SH-SY5Y (cell line): ENCODE results near the gene NOP14.

Experiments used
- GATA2 ChIP-seq: IDR thresholded peaks from 2 replicates; pipeline ENCODE4 v1.6.1; 2011; ENCODE audit warnings: mild to moderate bottlenecking, low read depth, low read length
- GATA3 ChIP-seq: IDR thresholded peaks from 2 replicates; pipeline ENCODE4 v1.6.1; 2011; ENCODE audit warnings: low read depth, mild to moderate bottlenecking, low read length, moderate library complexity

Gene NOP14

GRCh38 chr4:2931512-2932301 is 31.5 kb downstream of the NOP14 start:
- TF ChIP-seq GATA2 (no peak), GATA3 (no peak)

DNA sequence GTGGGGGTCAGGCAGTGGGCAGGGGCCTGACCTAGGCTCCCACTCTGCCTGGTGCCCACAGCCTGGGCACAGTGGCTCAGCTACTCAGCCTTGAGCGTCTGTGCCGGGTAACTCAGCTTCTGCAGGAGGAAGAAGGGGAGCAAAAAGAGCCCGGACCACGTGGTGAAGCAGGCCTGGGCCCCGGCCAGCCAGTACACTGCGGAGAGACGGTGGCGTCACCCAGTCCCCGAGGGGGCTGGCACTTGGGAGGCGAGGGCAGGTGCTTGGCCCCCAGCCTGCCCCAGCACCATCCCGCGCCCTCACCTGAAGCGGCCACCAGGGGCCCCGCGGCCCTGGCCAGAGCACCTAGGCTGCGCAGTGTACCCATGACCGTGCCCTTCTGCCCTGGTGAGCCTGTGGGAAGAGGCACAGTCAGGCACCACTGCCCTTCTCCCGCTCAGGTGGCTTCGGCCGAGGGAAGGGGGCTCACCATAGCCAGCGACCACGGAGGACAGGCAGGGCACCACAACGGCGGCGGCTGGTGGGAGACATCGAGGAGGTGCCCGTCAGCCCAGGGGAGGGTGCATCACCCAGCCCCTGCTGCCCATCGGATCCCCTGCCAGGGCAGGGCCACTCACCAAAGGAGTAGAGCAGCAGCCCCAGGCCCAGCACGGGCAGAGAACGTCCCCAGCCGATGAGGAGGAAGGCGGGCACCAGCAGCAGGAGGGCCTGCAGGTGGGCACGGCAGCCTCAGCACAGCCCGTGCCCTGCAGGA is 32.3 kb downstream of the NOP14 start:
- no peak for TF ChIP-seq GATA3
- no peak for TF ChIP-seq GATA2

- no peak for TF ChIP-seq GATA3
- TF ChIP-seq GATA2 = no peak
Measured at GRCh38 chr4:2930135-2930757, 33.0 kb downstream of the NOP14 start.

- TF ChIP-seq GATA2 = no peak
- no peak for TF ChIP-seq GATA3
Measured at GRCh38 chr4:2929469-2929868, 33.7 kb downstream of the NOP14 start.

DNA sequence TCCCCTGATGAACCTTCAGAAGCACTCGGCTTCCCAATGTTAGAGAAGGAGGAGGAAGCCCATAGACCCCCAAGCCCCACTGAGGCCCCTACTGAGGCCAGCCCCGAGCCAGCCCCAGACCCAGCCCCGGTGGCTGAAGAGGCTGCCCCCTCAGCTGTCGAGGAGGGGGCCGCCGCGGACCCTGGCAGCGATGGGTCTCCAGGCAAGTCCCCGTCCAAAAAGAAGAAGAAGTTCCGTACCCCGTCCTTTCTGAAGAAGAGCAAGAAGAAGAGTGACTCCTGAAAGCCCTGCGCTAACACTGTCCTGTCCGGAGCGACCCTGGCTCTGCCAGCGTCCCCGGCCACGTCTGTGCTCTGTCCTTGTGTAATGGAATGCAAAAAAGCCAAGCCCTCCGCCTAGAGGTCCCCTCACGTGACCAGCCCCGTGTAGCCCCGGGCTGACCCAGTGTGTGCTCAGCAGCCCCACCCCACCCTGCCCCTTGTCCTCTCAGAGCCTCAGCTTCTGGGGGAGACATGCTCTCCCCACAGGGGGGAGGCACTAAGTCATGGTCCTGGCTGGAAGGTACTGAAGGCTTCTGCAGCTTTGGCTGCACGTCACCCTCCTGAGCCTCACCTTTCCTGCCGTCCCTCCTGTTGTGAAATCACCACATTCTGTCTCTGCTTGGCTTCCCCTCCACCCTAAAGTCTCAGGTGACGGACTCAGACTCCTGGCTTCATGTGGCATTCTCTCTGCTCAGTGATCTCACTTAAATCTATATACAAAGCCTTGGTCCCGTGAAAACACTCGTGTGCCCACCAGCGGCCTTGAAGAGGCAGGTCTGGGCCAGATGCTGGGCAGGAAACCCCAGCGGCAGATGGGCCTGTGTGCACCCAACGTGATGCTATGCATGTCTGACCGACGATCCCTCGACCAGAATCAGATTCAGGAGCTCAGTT is 34.7 kb downstream of the NOP14 start:
- TF ChIP-seq GATA3 (no peak), GATA2 (no peak)

DNA sequence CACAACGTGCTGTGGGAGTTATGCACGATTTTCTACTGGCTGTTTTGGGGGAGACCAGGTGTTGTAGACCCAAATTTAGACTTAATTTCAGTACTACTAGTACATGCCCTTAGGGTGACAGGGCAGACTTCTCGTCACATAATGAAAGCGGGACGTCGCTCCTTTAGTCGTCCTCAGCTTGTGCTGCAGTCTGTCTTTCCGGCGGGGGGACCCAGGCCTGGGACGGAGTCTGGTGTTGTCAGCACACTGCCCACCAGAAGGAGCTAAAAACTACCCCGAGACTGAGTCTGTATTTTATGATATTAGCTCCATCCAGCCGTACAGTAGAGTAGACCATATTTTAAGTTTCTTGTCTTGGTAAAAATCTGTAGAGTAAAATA is 35.5 kb downstream of the NOP14 start:
- TF ChIP-seq GATA3 (no peak), GATA2 (no peak)

DNA sequence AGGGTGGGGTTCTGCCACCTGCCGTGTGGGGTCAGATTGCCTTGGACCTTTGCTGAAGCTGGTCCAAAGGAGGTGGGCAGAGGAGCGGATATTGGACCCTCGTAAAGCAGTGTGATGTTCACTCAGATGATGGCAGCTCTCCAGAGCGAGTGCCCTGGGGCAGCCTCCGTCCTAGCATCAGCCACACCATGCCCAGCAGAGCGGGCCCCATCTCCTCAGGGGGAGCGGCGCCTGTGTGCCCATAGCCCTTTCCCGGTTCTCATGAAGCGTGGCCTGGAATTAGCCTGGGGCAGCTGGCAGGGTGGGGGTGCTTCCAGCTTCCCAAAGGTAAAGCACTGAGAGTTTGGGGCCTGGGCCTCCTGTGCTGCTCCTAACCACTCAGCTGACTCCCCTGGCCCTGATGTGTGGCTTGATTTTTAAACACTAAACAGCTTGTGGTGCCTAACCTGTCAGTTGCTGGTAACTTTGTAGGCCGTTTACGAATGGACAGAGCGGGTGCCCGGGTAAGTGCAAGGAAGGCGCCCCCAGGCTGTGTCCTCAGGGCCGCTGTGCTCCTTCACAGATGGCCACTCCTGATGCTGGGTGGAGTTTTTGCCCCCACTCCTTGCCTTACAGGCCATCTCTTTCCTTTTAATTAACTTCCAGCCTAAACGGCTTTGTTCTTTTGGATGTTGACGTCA is 36.0 kb downstream of the NOP14 start:
- TF ChIP-seq GATA3 (no peak), GATA2 (no peak)

- no peak for TF ChIP-seq GATA2
- no peak for TF ChIP-seq GATA3
Measured at GRCh38 chr4:2925931-2926860, 37.0 kb downstream of the NOP14 start.

DNA sequence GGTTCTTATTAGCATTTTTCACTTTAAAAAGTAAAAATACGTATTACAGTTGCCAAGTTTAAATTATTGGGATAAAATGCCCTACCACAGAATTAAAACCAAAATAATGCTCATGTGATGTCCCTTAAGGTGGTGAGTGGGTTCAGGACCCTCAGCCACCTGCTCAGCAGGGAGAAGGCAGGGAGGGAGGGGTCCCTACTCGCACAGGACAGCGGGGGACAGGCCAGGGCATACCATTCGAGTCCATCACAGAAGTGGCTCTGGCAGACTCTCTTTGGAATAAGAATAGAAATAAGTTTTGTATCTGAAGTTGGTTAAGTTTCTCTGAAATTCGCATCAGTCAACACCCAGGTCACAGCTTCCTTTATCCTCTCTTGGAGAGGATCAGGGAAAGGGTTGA is 37.7 kb downstream of the NOP14 start:
- TF ChIP-seq GATA3 = no peak
- TF ChIP-seq GATA2 = no peak

DNA sequence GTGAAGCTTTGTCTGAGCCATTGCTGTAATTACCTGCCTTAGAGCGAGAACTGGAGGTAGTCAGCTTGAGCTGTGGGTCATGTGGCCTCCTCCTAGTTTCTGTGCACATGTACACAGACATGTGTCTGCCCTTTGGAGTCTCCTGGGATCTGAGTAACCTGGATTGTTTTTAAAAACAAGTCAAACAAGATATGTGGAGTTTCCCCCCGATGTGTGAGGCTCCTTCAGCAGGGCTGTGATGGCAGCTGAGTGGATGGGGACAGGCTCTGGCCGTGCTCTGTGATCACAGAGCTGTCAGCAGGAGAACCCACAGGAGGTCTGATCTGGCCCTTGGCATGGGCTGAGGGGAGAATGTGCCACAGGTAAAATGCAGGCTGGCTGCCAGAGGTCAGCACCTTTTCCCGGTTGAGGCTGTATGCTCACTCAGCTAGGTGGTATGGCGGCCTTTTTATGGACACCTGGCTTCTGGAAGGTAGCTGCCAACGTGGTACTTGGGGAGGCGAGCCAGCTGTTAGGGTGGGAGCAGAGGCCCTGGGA is 38.4 kb downstream of the NOP14 start:
- TF ChIP-seq GATA3 = no peak
- no peak for TF ChIP-seq GATA2

DNA sequence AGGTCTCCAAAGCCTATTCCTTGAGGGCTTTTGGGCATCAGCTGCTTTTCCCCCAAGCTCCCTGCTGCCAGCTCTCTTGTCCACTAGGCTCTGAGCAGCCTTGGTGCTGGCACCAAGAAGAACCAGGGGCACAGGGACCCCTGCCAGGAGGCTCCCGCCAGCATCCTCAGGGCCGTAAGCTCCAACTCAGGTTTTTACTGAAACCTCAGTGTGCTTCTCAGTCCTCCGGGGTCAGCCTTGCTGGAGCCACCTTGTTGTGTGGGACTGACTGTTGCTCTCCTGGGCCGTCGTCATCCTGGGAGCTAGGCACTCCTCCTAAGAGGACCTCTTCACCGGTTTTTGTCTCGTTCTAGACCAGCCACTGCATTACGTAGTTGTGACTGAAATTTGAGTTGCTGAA is 38.9 kb downstream of the NOP14 start:
- TF ChIP-seq GATA3 (no peak), GATA2 (no peak)

DNA sequence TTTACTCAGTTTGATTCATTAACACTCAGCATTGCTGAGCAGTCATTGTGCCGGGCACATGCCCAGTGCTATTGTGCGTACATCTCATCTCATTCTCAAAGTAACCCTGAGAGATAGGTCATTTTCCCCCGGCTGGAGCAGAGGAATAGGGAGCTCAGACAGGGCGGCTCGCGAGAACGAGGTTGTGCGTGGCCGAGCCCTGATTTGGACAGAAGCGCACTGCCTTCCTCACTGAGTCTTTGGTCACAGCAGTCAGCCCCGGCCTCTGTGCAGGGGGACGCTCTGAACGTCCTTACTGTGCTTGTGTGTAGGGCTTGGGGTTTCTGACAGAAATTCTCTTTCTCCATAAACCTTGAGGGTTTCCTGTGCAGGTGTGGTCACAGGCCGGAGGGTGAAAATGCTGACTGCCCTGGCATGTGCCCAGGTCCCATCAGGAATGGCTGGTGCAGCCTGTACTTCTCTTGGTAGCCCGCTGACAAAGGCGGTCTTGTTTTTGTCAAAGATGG is 39.5 kb downstream of the NOP14 start:
- no peak for TF ChIP-seq GATA3
- no peak for TF ChIP-seq GATA2
